IMR-90 (cell line): Measurements from ENCODE around the gene MLXIPL.

Experiments used
- BHLHE40 ChIP-seq: fragments of 150-350 bp; IDR thresholded peaks from 2 replicates; pipeline ENCODE4 v1.6.1; 2016; ENCODE audit warnings: mild to moderate bottlenecking, low read depth, low read length
- CEBPB ChIP-seq: IDR thresholded peaks from 2 replicates; pipeline ENCODE4 v1.6.1; 2012; ENCODE audit warnings: low read depth, low read length, improper control_type of control experiment
- CHD1 ChIP-seq: IDR thresholded peaks from 2 replicates; pipeline ENCODE4 v1.6.1; 2012; ENCODE audit warnings: low read depth, low read length, improper control_type of control experiment
- CTCF ChIP-seq: conservative IDR thresholded peaks from 2 replicates; pipeline ENCODE4 v1.5.1; 2012; ENCODE audit warnings: mild to moderate bottlenecking, low read depth, low read length, improper control_type of control experiment
- FOS ChIP-seq: fragments of 150-350 bp; IDR thresholded peaks from 2 replicates; pipeline ENCODE4 v1.6.1; 2016; ENCODE audit warnings: low read depth, low read length
- MAFK ChIP-seq: IDR thresholded peaks from 2 replicates; pipeline ENCODE4 v1.6.1; 2012; ENCODE audit warnings: low read depth, low read length, improper control_type of control experiment
- MAZ ChIP-seq: IDR thresholded peaks from 2 replicates; pipeline ENCODE4 v1.6.1; 2012; ENCODE audit warnings: low read depth, mild to moderate bottlenecking, low read length, improper control_type of control experiment, moderate library complexity, borderline replicate concordance
- MXI1 ChIP-seq: IDR thresholded peaks from 2 replicates; pipeline ENCODE4 v1.6.1; 2012; ENCODE audit warnings: low read depth, mild to moderate bottlenecking, low read length, moderate library complexity, borderline replicate concordance
- NFE2L2 ChIP-seq: fragments of 150-350 bp; IDR thresholded peaks from 2 replicates; pipeline ENCODE4 v1.6.1; 2016; ENCODE audit warnings: low read depth, mild to moderate bottlenecking, low read length
- POLR2A ChIP-seq: IDR thresholded peaks from 2 replicates; pipeline ENCODE4 v1.6.1; 2012; ENCODE audit warnings: mild to moderate bottlenecking, low read depth, low read length
- RAD21 ChIP-seq: IDR thresholded peaks from 2 replicates; pipeline ENCODE4 v1.6.1; 2012; ENCODE audit warnings: low read length, improper control_type of control experiment
- RCOR1 ChIP-seq: IDR thresholded peaks from 2 replicates; pipeline ENCODE4 v1.6.1; 2012; ENCODE audit warnings: mild to moderate bottlenecking, low read length, improper control_type of control experiment; ENCODE audit not compliant: insufficient replicate concordance
- SMC3 ChIP-seq: fragments of 150-350 bp; IDR thresholded peaks from 2 replicates; pipeline ENCODE4 v1.6.1; 2016; ENCODE audit warnings: low read depth, mild to moderate bottlenecking, antibody characterized with exemption, low read length, moderate library complexity
- TF ChIP-seq, protein P1 (sequence below): fragments of 150-350 bp; IDR thresholded peaks from 2 replicates; pipeline ENCODE4 v1.6.1; 2017; ENCODE audit warnings: mild to moderate bottlenecking, antibody characterized with exemption, low read length, low read depth

DNA sequence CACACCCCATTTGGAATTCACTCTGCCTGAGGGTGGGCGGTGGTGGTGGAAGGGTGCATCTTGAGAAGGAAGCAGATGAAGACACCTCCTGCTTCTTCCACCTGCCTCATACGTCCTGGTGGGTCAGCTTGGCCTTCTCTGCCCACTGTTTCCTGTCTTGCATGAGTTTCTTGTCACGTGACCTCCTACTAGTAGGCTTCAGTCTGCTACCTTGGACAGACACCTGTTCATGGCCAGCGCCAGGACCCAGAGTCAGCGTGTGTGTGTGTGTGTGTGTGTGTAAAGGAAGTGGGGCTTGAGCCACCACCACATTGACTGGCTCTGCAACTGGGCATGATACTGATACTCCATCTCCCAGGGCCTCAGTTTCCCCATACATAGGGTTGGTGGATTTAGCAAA, 26.2 kb upstream of the MLXIPL start:
- TF ChIP-seq POLR2A (no peak), CTCF (no peak), MAZ (no peak), NFE2L2 (no peak), MXI1 (no peak), RAD21 (no peak), MAFK (no peak), FOS (no peak), SMC3 (no peak), CEBPB (no peak), RCOR1 (no peak), CHD1 (no peak), BHLHE40 (no peak)
- TF ChIP-seq, protein P1, sequence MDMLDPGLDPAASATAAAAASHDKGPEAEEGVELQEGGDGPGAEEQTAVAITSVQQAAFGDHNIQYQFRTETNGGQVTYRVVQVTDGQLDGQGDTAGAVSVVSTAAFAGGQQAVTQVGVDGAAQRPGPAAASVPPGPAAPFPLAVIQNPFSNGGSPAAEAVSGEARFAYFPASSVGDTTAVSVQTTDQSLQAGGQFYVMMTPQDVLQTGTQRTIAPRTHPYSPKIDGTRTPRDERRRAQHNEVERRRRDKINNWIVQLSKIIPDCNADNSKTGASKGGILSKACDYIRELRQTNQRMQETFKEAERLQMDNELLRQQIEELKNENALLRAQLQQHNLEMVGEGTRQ, result no peak; the same call in 1 of the 2 replicates
